Measurements from ENCODE around the gene DMRT1.

DNA sequence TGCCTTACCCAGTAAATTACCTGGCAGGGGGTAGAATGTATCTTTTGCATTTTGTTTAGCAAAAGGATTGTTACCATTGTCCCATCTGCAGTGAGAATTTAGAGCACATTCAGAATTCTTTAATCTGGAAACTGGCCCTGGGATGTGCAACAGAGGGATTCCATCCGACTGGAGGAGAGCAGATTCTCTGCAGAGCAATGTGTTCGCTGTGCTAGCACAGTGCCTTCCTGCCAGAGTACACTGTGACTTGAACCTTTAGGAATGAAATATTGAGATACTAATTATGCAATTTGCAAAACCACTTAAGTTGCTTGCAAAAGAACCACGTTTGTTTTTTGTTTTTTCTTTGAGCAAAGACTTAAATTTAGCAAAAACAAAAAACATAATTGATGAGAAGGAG lies 22.5 kb upstream of the DMRT1 start:
- TF ChIP-seq RAD21 (IDR thresholded peaks at IDR 0.05; ENCODE audit: low read depth): no peak
- TF ChIP-seq CEBPB (IDR thresholded peaks at IDR 0.05): no peak
- TF ChIP-seq EP300 (IDR thresholded peaks at IDR 0.05; ENCODE audit: borderline replicate concordance): no peak
- no peak for TF ChIP-seq TAF1 (IDR thresholded peaks at IDR 0.05; ENCODE audit: low read depth)
- no peak for TF ChIP-seq NFIC (IDR thresholded peaks at IDR 0.05)
- no peak for TF ChIP-seq CREB1 (IDR thresholded peaks at IDR 0.05; ENCODE audit: low read depth)
- TF ChIP-seq YY1 (IDR thresholded peaks at IDR 0.05; ENCODE audit: low read depth): no peak
- TF ChIP-seq, protein P1, sequence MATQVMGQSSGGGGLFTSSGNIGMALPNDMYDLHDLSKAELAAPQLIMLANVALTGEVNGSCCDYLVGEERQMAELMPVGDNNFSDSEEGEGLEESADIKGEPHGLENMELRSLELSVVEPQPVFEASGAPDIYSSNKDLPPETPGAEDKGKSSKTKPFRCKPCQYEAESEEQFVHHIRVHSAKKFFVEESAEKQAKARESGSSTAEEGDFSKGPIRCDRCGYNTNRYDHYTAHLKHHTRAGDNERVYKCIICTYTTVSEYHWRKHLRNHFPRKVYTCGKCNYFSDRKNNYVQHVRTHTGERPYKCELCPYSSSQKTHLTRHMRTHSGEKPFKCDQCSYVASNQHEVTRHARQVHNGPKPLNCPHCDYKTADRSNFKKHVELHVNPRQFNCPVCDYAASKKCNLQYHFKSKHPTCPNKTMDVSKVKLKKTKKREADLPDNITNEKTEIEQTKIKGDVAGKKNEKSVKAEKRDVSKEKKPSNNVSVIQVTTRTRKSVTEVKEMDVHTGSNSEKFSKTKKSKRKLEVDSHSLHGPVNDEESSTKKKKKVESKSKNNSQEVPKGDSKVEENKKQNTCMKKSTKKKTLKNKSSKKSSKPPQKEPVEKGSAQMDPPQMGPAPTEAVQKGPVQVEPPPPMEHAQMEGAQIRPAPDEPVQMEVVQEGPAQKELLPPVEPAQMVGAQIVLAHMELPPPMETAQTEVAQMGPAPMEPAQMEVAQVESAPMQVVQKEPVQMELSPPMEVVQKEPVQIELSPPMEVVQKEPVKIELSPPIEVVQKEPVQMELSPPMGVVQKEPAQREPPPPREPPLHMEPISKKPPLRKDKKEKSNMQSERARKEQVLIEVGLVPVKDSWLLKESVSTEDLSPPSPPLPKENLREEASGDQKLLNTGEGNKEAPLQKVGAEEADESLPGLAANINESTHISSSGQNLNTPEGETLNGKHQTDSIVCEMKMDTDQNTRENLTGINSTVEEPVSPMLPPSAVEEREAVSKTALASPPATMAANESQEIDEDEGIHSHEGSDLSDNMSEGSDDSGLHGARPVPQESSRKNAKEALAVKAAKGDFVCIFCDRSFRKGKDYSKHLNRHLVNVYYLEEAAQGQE (IDR thresholded peaks at IDR 0.05; ENCODE audit: low read depth): no peak
- TF ChIP-seq, protein P2, sequence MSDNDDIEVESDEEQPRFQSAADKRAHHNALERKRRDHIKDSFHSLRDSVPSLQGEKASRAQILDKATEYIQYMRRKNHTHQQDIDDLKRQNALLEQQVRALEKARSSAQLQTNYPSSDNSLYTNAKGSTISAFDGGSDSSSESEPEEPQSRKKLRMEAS (IDR thresholded peaks at IDR 0.05): no peak
- TF ChIP-seq TCF12 (IDR thresholded peaks at IDR 0.05; ENCODE audit: low read depth): no peak

Measured in Ishikawa (cell line).